ENCODE measurements around the gene STX11. TPM values are rescaled to one million over a fixed set of nuclear protein-coding genes. Genes with fewer than 3 reads are reported as not detected.

The STX11 gene
- total and polyA plus RNA-seq, 2 of the 13 experiments (the other 11 are each of a cell fraction or from before 2014, with no cell fraction given) = 0.03 TPM; not detected in 1

GRCh38 chr6:144215932-144216667, 65.8 kb downstream of the STX11 start (continued):
- peak; percentile 77; the same call in 1 of the 2 replicates for TF ChIP-seq KLF9 (CRISPR knock-in tag; IDR thresholded peaks at IDR 0.05; ENCODE audit: low read depth)
- no peak for TF ChIP-seq TEAD2 (CRISPR knock-in tag; IDR thresholded peaks at IDR 0.05)
- no peak for TF ChIP-seq SRSF9 (IDR thresholded peaks at IDR 0.05; ENCODE audit: borderline replicate concordance, insufficient read depth, low read depth, low read length, poor library complexity, severe bottlenecking)
- TF ChIP-seq PRDM15 (CRISPR knock-in tag; IDR thresholded peaks at IDR 0.05) = peak; percentile 55
- TF ChIP-seq GABPB1 (CRISPR knock-in tag; IDR thresholded peaks at IDR 0.05) = peak; percentile 82
- TF ChIP-seq E2F5 (CRISPR knock-in tag; conservative IDR thresholded peaks at IDR 0.05) = no peak; the same call in 1 of the 2 replicates
- TF ChIP-seq CEBPB (IDR thresholded peaks at IDR 0.05; ENCODE audit: borderline replicate concordance, low read depth, low read length) = no peak
- TF ChIP-seq EHMT2 (IDR thresholded peaks at IDR 0.05; ENCODE audit: borderline replicate concordance, low read depth, low read length) = no peak; the same call in 1 of the 2 replicates
- TF ChIP-seq ZSCAN20 (CRISPR knock-in tag; IDR thresholded peaks at IDR 0.05; ENCODE audit: borderline replicate concordance) = peak; percentile 77; the same call in 1 of the 2 replicates
- TF ChIP-seq ZNF407 (CRISPR knock-in tag; IDR thresholded peaks at IDR 0.05; ENCODE audit: not compliant biosample characterization) = peak; percentile 88
- TF ChIP-seq JUND (CRISPR knock-in tag; IDR thresholded peaks at IDR 0.05) = peak; percentile 47; the same call in 1 of the 2 replicates
- TF ChIP-seq ZNF784 (CRISPR knock-in tag; IDR thresholded peaks at IDR 0.05; ENCODE audit: borderline replicate concordance) = peak; percentile 94

Data from HepG2 (cell line).